AG20443 (cell line): ENCODE measurements around the gene MVB12A.

Source experiments
- DNase-seq: peaks from one replicate; pipeline ENCODE4 v3.0.0; 2012; ENCODE audit warnings: low spot score, mixed read lengths

The MVB12A gene

DNA sequence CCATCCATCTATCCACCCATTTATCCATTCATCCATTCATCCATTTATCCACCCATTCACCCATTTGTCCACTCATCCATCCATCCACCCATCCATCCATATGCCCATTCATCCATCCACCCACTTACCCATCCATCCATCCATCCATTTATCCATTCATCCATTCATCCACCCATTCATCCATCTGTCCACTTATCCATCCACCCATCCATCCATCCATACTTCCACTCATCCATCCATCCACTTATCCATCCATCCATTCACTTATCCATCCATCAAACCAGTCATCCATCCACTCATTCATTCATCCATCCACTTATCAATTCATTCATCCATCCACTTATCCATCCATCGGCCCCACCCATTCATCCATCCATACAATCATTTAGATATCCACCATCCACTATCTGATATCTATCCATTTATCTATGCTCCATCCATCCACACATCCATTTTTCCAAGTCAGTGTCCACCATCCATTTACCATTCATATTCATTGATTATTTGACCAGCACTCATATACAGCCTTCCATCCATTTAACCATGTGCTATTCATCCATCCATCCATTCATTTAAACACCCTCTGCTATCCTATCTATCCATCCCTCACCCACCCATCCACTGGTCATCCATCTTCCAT is 25.8 kb downstream of the MVB12A start:
- no peak for DNase-seq

DNA sequence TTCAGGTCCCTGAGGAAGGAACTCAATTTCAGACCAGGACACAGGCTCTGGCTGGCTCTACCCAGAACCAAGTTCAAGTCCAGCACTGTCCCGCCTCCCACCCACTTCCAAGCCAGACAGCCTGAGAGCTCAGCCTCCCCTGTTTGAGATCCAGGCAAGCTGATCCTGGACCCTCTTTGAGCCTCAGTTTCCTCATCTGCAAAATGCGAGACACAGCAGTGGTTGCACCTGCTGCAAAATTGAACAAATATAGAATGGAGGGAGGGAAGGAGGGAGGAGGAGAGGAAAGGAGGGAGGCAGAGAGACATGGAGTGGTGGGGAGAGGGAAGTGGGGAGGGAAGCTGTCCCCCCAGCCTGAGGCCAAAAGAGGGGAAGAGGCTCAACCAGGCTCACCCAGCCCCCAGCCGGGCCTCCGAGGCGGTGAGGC is 27.9 kb downstream of the MVB12A start:
- DNase-seq: no peak

DNA sequence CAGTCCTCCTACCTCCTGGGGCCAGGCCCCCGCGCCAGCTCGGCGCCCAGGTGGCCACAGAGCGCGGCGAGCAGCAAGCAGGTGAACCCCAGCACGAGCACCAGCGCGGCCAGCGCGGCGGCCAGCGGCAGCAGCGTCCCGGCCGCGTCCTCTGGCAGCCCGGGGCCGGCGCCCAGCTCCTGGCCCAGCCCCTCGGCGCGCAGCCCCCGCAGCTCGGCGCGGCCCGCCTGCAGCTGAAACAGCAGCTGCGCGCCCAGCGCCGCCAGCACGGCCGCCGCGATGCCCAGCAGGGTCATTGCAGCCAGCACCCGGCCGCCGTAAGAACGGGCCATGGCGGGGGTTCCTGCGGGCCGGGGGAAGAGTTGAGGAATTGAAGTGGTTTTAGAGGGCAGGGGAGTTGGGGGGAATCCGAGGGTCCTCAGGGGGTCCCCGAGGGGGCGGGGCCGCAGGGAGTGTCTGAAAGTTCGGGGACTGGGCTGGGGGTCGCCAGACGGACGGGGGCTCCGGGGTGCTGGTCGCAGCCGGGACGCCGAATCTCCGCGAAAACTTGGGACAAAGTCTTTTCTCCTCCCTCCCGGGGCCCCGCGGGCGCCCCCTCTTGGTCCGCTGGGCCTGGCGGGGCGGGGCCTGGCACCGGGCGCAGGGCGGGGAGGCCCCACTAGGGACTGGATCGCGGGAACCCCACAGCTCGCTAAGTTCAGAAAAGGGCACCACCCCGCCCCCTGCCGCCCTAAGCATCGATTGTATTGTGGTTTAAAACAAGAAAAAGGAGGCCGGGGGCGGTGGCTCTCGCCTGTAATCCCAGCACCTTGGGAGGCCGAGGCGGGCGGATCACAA is 28.5 kb downstream of the MVB12A start, which contains the start of gene TMEM221:
Gene TMEM221 (minus strand): TSS at position 538 of the 837 bp plus-strand sequence. CDS start 206 bp downstream, at position 332.
- peak; percentile 84 for DNase-seq

DNA sequence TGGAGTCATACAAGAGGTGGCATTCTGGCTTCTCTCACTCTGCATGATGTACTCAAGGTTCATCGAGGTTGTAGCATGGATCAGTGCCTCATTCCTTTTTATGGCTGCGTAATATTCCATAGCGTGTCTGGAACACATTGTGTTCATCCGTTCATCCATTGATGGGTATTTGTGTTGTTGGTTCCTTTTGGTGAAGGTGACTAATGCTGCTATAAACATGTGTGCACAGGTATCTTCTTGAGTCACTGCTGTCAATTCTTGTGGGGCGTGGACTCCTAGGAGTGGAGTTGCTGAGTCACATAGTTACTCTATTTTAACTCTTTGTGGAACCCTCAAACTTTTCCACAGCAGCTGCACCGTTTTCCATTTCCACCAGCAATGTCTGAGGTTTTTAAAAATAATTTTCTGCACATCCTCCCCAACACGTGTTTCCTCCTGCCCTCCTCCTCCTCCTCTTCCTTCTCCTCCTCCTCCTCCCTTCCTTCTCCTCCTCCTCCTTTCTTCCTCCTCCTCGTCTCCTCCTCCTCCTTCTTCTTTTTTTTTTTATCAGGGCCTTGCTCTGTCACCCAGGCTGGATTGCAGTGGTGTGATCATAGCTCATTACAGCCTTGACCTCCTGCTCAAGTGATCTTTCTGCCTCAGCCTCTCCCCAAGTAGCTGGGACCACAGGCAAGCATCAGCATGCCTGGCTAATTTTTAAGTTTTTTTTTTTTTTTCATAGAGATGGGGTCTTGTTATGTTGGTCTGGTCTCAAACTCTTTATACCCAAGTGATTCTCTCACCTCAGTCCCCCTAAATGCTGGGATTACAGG is 30.6 kb downstream of the MVB12A start:
- DNase-seq: no peak

DNA sequence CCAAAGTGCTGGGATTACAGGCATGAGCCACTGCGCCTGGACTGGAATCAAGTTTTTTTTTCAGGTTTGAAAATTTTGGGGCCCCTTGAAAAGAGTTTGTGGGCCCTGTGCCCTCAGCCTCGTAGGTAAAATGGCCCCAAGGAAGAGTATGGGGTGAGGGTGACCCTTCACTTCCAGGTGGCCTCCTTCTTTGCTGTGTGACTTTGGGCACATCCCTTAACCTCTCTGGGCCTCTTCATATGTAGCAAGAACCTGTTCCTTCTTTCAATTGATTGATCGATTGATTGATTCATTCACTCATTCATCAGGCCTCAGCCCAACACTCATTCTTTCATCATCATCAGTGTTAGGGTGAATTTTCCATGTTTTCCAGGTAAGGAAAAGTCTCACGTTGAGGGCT is 32.0 kb downstream of the MVB12A start:
- no peak for DNase-seq

DNA sequence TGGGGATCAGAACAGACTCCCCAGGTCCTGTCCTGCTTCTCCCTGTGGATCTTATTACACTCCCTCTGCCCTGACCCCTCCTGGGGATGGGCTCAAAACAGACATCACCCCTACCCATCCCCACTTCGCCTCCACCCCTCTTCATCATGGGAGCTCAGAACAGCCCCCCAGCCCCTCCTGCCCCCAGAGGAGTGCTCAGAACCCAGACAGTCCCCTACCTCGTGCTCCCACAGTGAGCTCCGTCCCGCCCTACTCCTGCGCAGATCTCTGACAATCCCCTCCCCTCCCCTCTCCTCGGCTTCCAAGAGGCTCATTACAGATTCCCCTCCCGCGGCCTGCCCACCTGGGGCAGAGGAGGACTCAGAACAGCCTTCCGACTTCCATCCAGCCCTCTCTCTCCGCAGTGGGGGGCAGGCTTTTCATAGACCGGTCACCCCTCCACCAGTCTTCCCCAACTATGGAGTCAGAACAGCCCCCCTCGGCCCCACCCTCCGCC is 34.8 kb downstream of the MVB12A start:
- no peak for DNase-seq

DNA sequence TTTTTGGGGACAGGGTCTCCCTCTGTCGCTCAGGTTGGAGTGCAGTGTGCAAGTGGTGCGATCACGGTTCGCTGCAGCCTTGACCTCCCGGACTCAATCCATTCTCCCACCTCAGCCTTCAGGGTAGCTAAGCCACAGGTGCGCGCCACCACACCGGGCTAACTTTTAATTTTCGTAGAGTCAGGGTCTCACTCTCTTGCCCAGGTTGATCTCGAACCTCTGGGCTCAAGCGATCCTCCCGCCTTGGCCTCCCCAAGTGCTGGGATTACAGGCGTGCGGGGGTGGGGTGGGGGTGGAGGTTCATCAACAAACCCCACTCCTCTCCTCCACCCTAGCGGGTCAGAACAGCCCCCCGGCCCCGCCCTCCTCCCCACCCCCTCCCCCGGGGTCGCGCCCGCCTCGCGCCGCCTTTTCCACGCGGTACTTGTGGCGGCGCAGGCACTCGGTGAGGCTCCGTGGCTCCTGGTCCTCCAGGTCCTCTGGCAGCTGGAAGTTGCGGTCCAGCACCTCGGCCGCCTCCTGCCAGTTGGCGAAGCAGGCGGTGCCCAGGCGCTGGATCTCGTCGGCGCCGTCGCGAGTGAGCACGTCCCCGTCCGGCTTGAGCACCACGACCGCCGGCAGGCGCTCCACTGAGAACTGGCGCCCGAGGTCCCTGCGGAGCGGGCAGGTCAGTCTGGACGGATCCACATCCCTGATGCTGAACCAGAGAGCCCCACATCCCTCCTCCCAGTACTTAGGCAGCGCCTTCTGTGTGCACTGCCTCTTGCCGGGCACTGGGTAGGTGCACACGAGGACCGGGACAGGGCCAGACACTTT is 35.7 kb downstream of the MVB12A start:
- peak; percentile 31 for DNase-seq

DNA sequence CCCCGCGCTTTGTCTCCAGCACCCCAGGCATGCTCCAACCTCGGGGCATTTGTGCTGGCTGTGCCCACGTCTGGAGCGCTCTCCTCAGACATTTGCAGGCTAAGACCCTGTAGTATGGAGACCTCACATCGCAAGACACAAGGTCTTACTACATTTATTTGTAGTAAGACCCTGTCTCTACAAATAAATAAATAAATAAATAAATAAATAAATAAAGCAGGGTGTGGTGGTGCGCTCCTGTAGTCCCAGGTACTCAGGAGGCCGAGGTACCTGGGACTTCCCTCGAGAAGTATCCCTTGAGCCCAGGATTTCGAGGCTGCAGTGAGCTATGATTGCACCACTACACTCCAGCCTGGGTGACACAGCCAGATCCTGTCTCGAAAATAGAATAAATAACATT is 36.3 kb downstream of the MVB12A start:
- no peak for DNase-seq

DNA sequence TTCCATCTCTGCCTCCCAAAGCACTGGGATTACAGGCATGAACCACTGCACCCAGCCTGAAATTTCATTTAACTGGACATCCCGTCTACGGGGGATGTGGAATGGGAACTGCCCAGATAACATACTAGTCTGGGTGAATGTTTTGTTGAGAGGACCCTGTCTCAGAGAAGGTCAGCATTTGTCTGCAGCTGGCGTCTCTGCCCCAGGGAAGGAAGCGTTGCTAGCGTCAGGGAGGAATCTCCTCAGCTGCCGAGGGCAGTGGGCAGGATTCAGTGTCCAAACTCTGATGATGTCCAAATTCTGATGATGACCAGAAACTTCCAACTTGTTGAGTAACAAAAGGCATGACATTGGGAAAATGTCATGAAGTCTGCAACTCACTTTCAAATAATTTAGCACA is 37.8 kb downstream of the MVB12A start:
- no peak for DNase-seq

DNA sequence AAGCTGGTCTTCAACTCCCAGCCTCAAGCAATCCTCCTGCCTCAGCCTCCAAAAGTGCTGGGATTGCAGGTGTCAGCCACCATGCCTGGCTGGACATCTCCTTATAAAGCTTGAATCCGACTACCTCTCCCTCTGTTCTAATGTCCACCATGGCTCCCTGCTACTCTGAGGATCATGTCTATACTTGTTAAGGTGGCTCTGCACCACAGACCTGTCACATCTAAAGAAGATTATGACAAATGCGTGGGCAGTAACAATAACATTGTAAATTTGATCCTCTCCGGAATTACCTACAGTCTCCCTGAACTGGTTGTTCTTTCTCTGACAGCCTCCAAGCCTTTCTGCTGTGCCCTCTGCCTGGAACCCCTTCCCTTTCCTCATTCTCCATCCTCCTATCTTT is 39.1 kb downstream of the MVB12A start:
- DNase-seq: no peak

DNA sequence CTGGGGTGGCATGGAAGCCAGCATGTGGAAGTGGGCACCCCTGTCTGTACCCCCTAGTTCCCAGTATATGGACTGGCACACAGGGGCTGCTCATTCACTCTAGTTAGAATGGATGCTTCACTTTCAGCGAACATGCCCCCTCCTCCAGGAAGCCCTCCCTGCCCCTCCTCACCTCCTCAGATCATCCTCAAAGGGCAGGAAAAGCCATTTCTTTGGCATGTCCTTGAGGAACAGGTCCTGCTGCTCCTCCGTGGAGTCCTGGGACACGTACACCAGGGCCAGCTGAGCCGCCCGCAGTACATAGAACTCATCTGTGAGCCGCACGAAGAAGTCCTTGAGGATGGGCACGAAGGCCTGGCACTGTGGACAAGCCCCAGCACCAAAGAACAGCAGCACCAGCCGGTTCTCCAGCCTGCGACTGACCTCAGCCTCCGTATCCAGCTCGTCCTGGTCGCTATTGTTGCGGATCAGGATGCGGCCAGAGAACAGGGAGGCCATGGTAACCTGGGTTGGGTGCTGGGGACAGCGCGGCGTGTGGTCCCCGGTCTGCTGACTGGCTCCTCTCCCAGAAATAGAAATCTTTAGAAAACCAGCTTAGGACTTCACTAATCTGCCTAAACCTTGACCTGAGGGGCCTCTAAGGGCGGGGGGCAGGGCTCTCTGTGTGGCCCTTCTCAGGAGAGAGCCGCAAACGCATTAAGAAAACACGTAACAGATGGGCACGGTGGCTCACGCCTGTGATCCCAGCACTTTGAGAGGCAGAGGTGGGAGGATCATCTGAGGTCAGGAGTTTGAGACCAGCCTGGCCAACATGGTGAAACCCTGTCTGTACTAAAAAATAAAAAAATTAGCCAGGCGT is 40.8 kb downstream of the MVB12A start, which contains the start of gene NXNL1:
Gene NXNL1 (minus strand): TSS at position 555 of the 859 bp plus-strand sequence. CDS start 57 bp downstream, at position 498.
- DNase-seq: no peak

DNA sequence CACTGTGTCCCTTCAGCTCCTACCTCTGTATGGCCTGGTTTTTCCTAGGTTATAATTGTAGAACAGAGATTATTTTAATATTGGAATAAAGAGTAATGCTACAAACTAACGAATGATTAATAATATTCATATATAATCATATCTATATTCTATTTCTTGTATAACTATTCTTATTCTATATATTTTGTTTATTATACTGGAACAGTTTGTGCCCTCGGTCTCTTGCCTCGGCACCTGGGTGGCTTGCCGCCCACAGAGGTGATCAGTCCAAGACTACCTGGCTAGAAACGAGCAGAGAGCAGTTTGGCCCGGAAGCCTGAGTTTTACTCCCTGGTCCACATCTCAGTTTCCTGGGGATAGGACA is 46.6 kb downstream of the MVB12A start:
- no peak for DNase-seq

DNA sequence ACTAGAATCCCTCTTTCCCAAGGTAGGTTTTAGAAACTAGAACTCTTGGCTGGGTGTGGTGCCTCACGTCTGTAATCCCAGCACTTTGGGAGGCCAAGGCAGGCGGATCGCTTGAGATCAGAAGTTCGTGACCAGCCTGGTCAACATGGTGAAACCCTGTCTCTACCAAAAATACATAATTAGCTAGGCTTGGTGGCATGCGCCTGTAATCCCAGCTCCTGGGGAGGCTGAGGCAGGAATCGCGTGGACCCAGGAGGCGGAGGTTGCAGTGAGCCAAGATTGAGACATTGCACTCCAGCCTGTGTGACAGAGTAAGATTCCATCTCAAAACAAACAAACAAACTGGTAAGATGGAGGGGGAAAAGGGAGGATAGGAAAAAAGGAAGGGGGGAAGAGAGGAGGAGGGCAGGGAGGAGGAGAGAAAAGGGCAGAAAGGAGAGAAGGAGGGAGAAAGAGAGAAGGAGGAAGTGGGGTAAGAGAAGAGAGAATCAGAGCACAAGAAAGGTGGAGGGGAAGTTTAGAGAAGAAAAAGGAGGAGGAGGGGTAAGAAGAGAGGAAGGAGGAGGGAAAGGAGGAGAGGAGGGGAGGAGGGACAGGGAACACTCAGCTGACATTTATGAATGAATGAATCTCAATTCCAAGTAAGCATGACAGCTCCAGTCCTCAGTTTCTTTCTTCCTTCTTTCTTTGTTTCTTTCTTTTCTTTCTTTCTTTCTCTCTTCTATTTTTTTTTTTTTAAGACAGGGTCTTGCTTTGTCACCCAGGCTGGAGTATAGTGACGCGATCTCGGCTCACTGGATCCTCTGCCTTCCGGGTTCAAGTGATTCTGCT is 47.8 kb downstream of the MVB12A start:
- DNase-seq: no peak

DNA sequence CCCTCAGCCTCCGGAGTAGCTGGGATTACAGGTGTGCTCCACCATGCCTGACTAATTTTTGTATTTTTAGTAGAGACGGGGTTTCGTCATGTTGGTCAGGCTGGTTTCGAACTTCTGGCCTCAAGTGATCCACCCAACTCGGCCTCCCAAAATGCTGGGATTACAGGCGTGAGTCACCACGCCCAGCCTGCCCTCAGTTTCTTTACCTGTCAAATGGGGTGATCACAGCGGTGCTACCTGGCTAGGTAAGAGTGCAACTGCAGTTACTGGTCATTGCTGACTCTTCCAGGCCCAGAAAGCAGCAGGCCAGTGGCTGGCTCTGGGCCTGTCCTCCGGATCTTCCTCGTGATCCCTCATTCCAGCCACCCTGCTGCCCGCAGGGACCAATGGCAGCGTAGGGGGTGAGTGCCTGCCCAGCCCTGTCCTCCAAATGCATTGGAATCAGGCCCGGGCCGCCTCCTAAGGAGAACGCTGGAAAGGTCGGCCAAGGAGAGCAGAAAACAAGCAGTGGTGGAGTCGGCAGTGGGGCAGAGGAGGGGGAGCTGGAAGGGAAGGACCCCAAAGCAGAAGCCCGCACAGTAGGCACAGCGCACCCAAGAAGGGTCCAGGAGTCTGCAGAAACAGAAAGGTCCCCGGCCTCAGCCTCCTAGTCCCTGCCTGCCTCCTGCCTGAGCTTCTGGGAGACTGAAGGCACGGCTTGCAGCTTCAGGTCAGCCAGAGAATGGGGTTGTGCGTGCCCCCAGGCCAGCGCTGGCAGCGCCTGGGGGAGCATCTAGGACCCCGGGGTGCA is 48.6 kb downstream of the MVB12A start:
- DNase-seq: peak; percentile 48

DNA sequence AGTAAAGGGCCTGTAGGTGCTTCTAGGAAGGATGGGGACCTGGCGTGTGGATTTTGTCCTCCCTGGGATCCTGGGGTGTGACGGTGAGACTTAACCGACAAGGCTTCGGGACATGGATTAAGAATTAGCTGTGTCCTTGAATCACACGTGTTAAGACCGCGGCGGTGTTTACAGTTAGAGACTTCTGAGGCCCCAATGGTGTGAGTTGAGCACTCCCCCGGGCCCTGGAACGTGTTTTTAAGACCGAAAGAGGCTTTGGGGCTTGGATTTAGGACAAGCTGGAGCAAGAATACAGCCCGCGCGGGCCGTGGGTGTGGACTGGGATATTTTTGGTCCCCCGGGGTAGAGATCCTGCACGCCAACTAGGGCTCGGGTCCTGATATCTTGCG is 49.2 kb downstream of the MVB12A start:
- DNase-seq: no peak

DNA sequence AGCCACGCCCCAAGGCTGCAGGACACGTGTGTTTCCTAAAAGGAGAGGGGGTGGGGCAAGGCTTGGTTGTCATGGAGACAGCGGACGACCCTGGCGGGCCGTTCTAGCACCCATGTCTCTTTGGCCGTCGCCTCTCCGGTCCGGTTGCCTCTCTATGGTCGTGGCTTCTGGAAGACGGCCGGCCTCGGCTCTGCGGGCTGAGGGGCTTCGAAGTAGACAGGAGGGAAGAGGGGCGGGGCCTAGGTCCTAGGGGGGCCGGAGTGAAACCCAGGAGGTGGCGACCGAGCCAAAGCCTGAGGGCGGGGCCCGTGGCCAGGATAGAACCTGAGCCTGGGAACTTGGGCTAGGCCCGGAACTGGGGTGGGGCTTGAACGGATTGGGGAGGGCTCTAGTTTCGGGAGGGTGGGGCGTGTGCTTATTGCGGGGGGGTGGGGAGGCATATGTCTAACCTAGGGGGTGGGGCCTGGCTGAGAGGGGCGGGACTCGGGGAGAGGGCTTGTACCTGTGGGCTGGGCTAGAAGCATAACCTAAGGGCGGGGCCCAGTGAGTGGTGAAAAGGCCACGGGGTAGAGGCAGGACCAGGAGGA is 49.7 kb downstream of the MVB12A start:
- peak; percentile 93 for DNase-seq

DNA sequence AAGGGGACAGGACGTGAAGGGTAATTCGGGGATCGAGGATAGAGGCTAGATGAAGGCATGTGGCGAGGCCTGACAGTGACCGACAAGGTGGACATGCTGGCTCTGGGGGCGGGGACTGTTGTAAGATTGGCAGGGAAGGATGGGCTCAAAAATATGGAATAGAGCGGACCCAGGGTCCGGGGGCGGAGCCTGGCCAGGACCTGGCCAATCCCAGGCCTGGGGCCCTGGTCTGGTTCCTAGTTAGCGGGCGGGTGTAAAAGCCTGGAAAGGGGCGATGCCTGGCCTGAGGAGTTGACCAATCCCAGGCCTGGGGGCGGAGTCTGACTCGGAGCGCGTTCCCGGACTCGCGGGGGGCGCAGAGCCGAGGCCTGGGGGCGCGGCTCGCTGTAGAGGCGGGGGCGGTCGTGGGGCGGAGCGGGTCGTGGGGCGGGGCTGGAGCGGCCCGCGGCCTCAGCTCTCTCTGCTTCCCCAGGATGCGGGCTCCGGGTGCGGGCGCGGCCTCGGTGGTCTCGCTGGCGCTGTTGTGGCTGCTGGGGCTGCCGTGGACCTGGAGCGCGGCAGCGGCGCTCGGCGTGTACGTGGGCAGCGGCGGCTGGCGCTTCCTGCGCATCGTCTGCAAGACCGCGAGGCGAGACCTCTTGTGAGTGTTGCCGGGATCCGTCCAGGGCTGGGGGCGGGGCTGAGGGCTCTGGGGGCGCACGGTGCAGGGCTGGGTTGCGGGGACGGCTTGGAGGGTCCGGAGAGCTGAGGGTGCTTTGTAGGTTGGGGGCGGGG is 50.4 kb downstream of the MVB12A start, which contains the start of gene SLC27A1:
Gene SLC27A1 (plus strand): TSS at position 457 of the 774 bp plus-strand sequence. CDS start 17 bp downstream, at position 474.
- DNase-seq: peak; percentile 96
